ENCODE results near the gene ACAP1. TPM values are rescaled to one million over a fixed set of nuclear protein-coding genes. Genes with fewer than 3 reads are reported as not detected.

ACAP1 gene
- total and polyA plus RNA-seq, 7 experiments from 2014 or later = 234 to 708 (median 496) TPM

- Mint-ChIP-seq H3K4me1 (peaks cover 43 to 71% (median 63%) of the 10 kb centered on the region in 7 donors), H3K9me3 (peaks cover 0 to 7% (median 0%) of the 10 kb centered on the region in 11 donors), H3K27ac (peak overlapping the region; percentile 67 to 96 (median 90)), H3K27me3 (no peaks in the 10 kb centered on the region), H3K4me3 (peak overlapping the region; percentile 76 to 96 (median 86)), H3K36me3 (peaks cover 14 to 59% (median 36%) of the 10 kb centered on the region in 5 donors)
- Histone ChIP-seq H3K4me3 (ENCODE audit: low read length) (peak overlapping the region; percentile 85), H3K27me3 (ENCODE audit: control insufficient read depth in 2 of 2, insufficient read depth in 2 of 2, low read length in 2 of 2) (no peaks in the 10 kb centered on the region), H3K4me1 (ENCODE audit: control insufficient read depth in 2 of 2, insufficient read depth in 2 of 2, low read length in 2 of 2) (peaks cover 38 to 43% of the 10 kb centered on the region in 2 donors), H3K27ac (ENCODE audit: low read depth, low read length) (peak overlapping the region; percentile 87), H3K36me3 (ENCODE audit: control insufficient read depth in 2 of 3, insufficient read depth in 3 of 3, low read length in 3 of 3) (peaks cover 37 to 71% (median 45%) of the 10 kb centered on the region in 3 experiments), H3K9me3 (ENCODE audit: control insufficient read depth in 2 of 3, low read length in 3 of 3) (no peaks in the 10 kb centered on the region)
- intact Hi-C loops (cut with micrococcal nuclease) = loop anchor here (2.0 kb wide), 2 partner anchors 37 to 91 kb away; partner anchors contain the start of gene TMEM256 (in 1 of the 2)
- ATAC-seq (no peak), DNase-seq (no peak)
- CTCF ChIA-PET = interaction anchor here (0.7 to 1.9 kb wide), 4 partner anchors 15 to 132 kb away, joined by 3 to 4 read pairs (median 4); partner anchors contain the start of genes ACAP1 and NEURL4
- POLR2A ChIA-PET = interaction anchor here (0.9 to 11.5 kb wide), 9 partner anchors 10 to 270 kb away, joined by 3 to 336 read pairs (median 5); partner anchors contain the start of genes ACAP1, MPDU1, NEURL4 and SLC2A4
Observed at GRCh38 chr17:7313890-7314718, 22.2 kb upstream of the ACAP1 start.

GRCh38 chr17:7314719-7315569 lies 21.4 kb upstream of the ACAP1 start, which contains the start of gene GPS2:
Gene GPS2 (minus strand): TSS chr17:7315360. CDS start chr17:7315052, 308 bp downstream.
- peaks cover 14 to 50% (median 27%) of the 10 kb centered on the region in 5 donors for H3K36me3 Mint-ChIP-seq

GRCh38 chr17:7315570-7316235 lies 20.6 kb upstream of the ACAP1 start:
- peak overlapping the region; percentile 85 for H3K4me3 ChIP-seq (ENCODE audit: low read length)

More at GRCh38 chr17:7314719-7315569, 21.4 kb upstream of the ACAP1 start, which contains the start of gene GPS2:
- Mint-ChIP-seq H3K9me3 (peaks cover 0 to 7% (median 0%) of the 10 kb centered on the region in 11 donors), H3K27me3 (no peaks in the 10 kb centered on the region), H3K4me1 (peaks cover 36 to 63% (median 54%) of the 10 kb centered on the region in 7 donors), H3K4me3 (peak within 1 kb of the TSS; percentile 85 to 96 (median 90)), H3K27ac (peak within 1 kb of the TSS; percentile 85 to 97 (median 95))
- H3K36me3 ChIP-seq (ENCODE audit: control insufficient read depth in 2 of 3, insufficient read depth in 3 of 3, low read length in 3 of 3) = peaks cover 32 to 64% (median 38%) of the 10 kb centered on the region in 3 experiments
- no peaks in the 10 kb centered on the region for H3K27me3 ChIP-seq (ENCODE audit: control insufficient read depth in 2 of 2, insufficient read depth in 2 of 2, low read length in 2 of 2)
- H3K27ac ChIP-seq (ENCODE audit: low read depth, low read length) = peak within 1 kb of the TSS; percentile 87
- ATAC-seq (peak; percentile 88), DNase-seq (peak; percentile 90 to 95 (median 93))
- POLR2A ChIA-PET = interaction anchor here (0.5 to 11.5 kb wide), 18 partner anchors 10 to 300 kb away, joined by 3 to 336 read pairs (median 3); partner anchors contain the start of genes ACAP1, FXR2, MPDU1 and NEURL4
- H3K4me3 ChIP-seq (ENCODE audit: low read length) = peak within 1 kb of the TSS; percentile 85
- H3K9me3 ChIP-seq (ENCODE audit: control insufficient read depth in 2 of 3, low read length in 3 of 3) = no peaks in the 10 kb centered on the region
- CTCF ChIA-PET = interaction anchor here (1.1 to 1.9 kb wide), 5 partner anchors 10 to 21 kb away, joined by 3 to 5 read pairs (median 4); partner anchors contain the start of genes ACAP1 and NEURL4
- H3K4me1 ChIP-seq (ENCODE audit: control insufficient read depth in 2 of 2, insufficient read depth in 2 of 2, low read length in 2 of 2) = peaks cover 30 to 35% of the 10 kb centered on the region in 2 donors
- intact Hi-C loops (cut with micrococcal nuclease) = loop anchor here (1.0 to 2.0 kb wide), 4 partner anchors 8 to 90 kb away; partner anchors contain the start of genes EIF5A (in 2 of the 2), NEURL4 (in 2 of the 2) and TMEM256 (in 1 of the 2)

GRCh38 chr17:7317161-7317803 lies 19.0 kb upstream of the ACAP1 start:
- H3K4me1 ChIP-seq (ENCODE audit: control insufficient read depth in 2 of 2, insufficient read depth in 2 of 2, low read length in 2 of 2) = peaks cover 19 to 24% of the 10 kb centered on the region in 2 donors

More at GRCh38 chr17:7315570-7316235, 20.6 kb upstream of the ACAP1 start:
- ChIA-PET CTCF (interaction anchor here (1.4 to 1.5 kb wide), 2 partner anchors 10 to 17 kb away, joined by 3 to 5 read pairs; no protein-coding TSS in a partner anchor), POLR2A (interaction anchor here (0.6 to 11.5 kb wide), 14 partner anchors 10 to 299 kb away, joined by 3 to 336 read pairs (median 3); partner anchors contain the start of genes ACAP1, FXR2, MPDU1 and NEURL4)
- DNase-seq (no peak), ATAC-seq (no peak)
- Mint-ChIP-seq H3K4me3 (peak overlapping the region; percentile 85 to 96 (median 90)), H3K27ac (peak overlapping the region; percentile 85 to 97 (median 95)), H3K36me3 (peaks cover 7 to 43% (median 20%) of the 10 kb centered on the region in 5 donors), H3K27me3 (no peaks in the 10 kb centered on the region), H3K9me3 (peaks cover 0 to 5% (median 0%) of the 10 kb centered on the region in 11 donors), H3K4me1 (peaks cover 29 to 55% (median 47%) of the 10 kb centered on the region in 7 donors)
- H3K27me3 ChIP-seq (ENCODE audit: control insufficient read depth in 2 of 2, insufficient read depth in 2 of 2, low read length in 2 of 2) = no peaks in the 10 kb centered on the region
- intact Hi-C loops (cut with micrococcal nuclease) = loop anchor here (1.0 to 2.0 kb wide), 4 partner anchors 8 to 89 kb away; partner anchors contain the start of genes EIF5A (in 2 of the 2), NEURL4 (in 2 of the 2) and TMEM256 (in 1 of the 2)
- H3K9me3 ChIP-seq (ENCODE audit: control insufficient read depth in 2 of 3, low read length in 3 of 3) = no peaks in the 10 kb centered on the region
- peaks cover 22 to 27% of the 10 kb centered on the region in 2 donors for H3K4me1 ChIP-seq (ENCODE audit: control insufficient read depth in 2 of 2, insufficient read depth in 2 of 2, low read length in 2 of 2)
- H3K27ac ChIP-seq (ENCODE audit: low read depth, low read length) = peak overlapping the region; percentile 87
- peaks cover 24 to 64% (median 36%) of the 10 kb centered on the region in 3 experiments for H3K36me3 ChIP-seq (ENCODE audit: control insufficient read depth in 2 of 3, insufficient read depth in 3 of 3, low read length in 3 of 3)

More at GRCh38 chr17:7317161-7317803, 19.0 kb upstream of the ACAP1 start:
- Histone ChIP-seq H3K9me3 (ENCODE audit: control insufficient read depth in 2 of 3, low read length in 3 of 3) (no peaks in the 10 kb centered on the region), H3K36me3 (ENCODE audit: control insufficient read depth in 2 of 3, insufficient read depth in 3 of 3, low read length in 3 of 3) (peaks cover 19 to 65% (median 27%) of the 10 kb centered on the region in 3 experiments), H3K27ac (ENCODE audit: low read depth, low read length) (no peak overlapping the region), H3K27me3 (ENCODE audit: control insufficient read depth in 2 of 2, insufficient read depth in 2 of 2, low read length in 2 of 2) (no peaks in the 10 kb centered on the region), H3K4me3 (ENCODE audit: low read length) (no peak overlapping the region)
- Mint-ChIP-seq H3K4me1 (peaks cover 17 to 45% (median 35%) of the 10 kb centered on the region in 7 donors), H3K9me3 (peaks cover 0 to 5% (median 0%) of the 10 kb centered on the region in 11 donors), H3K36me3 (peaks cover 0 to 42% (median 11%) of the 10 kb centered on the region in 5 donors), H3K4me3 (peak overlapping the region in 7 of 10 donors; percentile 18 to 65 (median 54)), H3K27me3 (no peaks in the 10 kb centered on the region), H3K27ac (peak overlapping the region in 5 of 9 donors; percentile 36 to 72 (median 56))
- ChIA-PET POLR2A (interaction anchor here (1.0 to 11.5 kb wide), 2 partner anchors 13 to 27 kb away, joined by 3 to 336 read pairs; partner anchors contain the start of genes ACAP1 and NEURL4), CTCF (interaction anchor here (1.1 kb wide), 1 partner anchor 30 kb away, joined by 3 read pairs; no protein-coding TSS in a partner anchor)
- no peak for DNase-seq
- intact Hi-C loops (cut with micrococcal nuclease) = no loop called here
- ATAC-seq = no peak

Data from naive thymus-derived CD4-positive, alpha-beta T cell (primary cell).